Measurements from ENCODE around the gene SYNPO.

SYNPO gene

GRCh38 chr5:150640311-150641005, at the start of gene SYNPO:
Gene SYNPO, plus strand, starts transcription at chr5:150640660. Its CDS starts 7,616 bp downstream, at chr5:150648276.
- peak; percentile 70 for DNase-seq

GRCh38 chr5:150590979-150591695, 49.3 kb upstream of the SYNPO start:
- peak; percentile 88 for DNase-seq

GRCh38 chr5:150593593-150593992, 46.9 kb upstream of the SYNPO start:
- DNase-seq = no peak

- DNase-seq = no peak
These were observed 46.5 kb upstream of the SYNPO start for GRCh38 chr5:150593996-150594395.

- DNase-seq = no peak
These were observed 44.9 kb upstream of the SYNPO start for GRCh38 chr5:150595466-150596031.

GRCh38 chr5:150596313-150596712, 44.1 kb upstream of the SYNPO start:
- no peak for DNase-seq

GRCh38 chr5:150596826-150597225, 43.6 kb upstream of the SYNPO start:
- no peak for DNase-seq

- no peak for DNase-seq
These were observed 42.5 kb upstream of the SYNPO start for GRCh38 chr5:150598006-150598405.

- no peak for DNase-seq
These were observed 41.6 kb upstream of the SYNPO start for GRCh38 chr5:150598821-150599273.

- DNase-seq = no peak
These were observed 41.2 kb upstream of the SYNPO start for GRCh38 chr5:150599281-150599680.

GRCh38 chr5:150599917-150600511, 40.4 kb upstream of the SYNPO start:
- peak; percentile 89 for DNase-seq

- DNase-seq = no peak
These were observed 39.6 kb upstream of the SYNPO start for GRCh38 chr5:150600616-150601490.

- no peak for DNase-seq
These were observed 38.7 kb upstream of the SYNPO start for GRCh38 chr5:150601491-150602345.

GRCh38 chr5:150603052-150603451, 37.4 kb upstream of the SYNPO start:
- DNase-seq = no peak

GRCh38 chr5:150603491-150603890, 37.0 kb upstream of the SYNPO start:
- DNase-seq = no peak

- DNase-seq = no peak
These were observed 36.5 kb upstream of the SYNPO start for GRCh38 chr5:150604010-150604409.

- no peak for DNase-seq
These were observed 35.5 kb upstream of the SYNPO start for GRCh38 chr5:150604894-150605440.

GRCh38 chr5:150605546-150605945, 34.9 kb upstream of the SYNPO start:
- no peak for DNase-seq

- DNase-seq = no peak
These were observed 34.0 kb upstream of the SYNPO start for GRCh38 chr5:150606476-150606875.

- no peak for DNase-seq
These were observed 33.4 kb upstream of the SYNPO start for GRCh38 chr5:150607105-150607504.

GRCh38 chr5:150607991-150608390, 32.5 kb upstream of the SYNPO start:
- DNase-seq = no peak

Data from right forelimb (tissue), 1 donor.